ENCODE measurements around the gene EBI3. TPM values are rescaled to one million over a fixed set of nuclear protein-coding genes. Genes with fewer than 3 reads are reported as not detected.

The EBI3 gene
- polyA plus RNA-seq (2012; ENCODE audit: missing spikeins) = 166 TPM

DNA sequence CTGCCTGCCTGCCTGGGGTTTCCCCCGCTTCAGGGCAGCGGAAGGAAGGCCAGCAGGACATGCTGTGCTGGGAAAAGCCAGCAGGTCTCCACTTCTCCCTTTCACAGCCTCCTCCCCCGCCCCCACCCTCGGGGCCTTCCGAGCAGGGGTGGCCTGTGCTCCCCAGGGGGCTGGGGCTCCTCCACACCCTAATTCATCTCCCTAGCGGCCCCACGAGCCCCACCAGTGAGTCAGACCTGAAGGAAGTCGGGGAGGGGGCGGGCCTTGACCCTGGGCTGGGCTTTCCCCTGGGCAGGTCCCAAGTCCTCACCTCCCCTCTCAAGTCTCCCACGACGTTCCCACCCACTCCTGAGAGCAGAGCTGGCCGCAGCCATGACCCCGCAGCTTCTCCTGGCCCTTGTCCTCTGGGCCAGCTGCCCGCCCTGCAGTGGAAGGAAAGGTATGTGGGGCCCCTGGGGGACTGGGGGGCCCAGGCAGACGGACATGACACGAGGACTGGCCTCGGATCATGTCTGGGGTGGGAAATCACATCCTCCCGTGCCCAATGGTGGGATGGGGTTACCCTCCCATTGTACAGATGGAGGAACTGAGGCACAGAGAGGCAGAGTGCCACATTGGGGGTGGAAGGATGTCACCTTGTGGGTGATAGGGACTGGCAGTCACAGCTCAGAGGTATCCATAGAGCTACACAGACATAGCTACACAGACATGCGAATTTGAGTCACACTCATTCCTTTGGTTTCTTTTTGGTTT lies at the start of gene EBI3:
Gene EBI3, plus strand, starts transcription at position 345 of the 753 bp plus-strand sequence. Its CDS starts 28 bp downstream, at position 373.
- DNase-seq (ENCODE audit: insufficient read length) (peak; percentile 60), FAIRE-seq (peak; percentile 93)
- peak; percentile 68; the same call in 1 of the 2 replicates for TF ChIP-seq POLR2A (IDR thresholded peaks at IDR 0.05; ENCODE audit: low read depth, low read length)
- 0 out of 2 replicates have a peak, but pooled peaks have one; percentile 55 for TF ChIP-seq TAF1 (IDR thresholded peaks at IDR 0.05; ENCODE audit: borderline replicate concordance, low read depth, low read length)
- peak; percentile 58; the same call in 1 of the 2 replicates for TF ChIP-seq POLR2AphosphoS5 (IDR thresholded peaks at IDR 0.05; ENCODE audit: low read depth, low read length)

DNA sequence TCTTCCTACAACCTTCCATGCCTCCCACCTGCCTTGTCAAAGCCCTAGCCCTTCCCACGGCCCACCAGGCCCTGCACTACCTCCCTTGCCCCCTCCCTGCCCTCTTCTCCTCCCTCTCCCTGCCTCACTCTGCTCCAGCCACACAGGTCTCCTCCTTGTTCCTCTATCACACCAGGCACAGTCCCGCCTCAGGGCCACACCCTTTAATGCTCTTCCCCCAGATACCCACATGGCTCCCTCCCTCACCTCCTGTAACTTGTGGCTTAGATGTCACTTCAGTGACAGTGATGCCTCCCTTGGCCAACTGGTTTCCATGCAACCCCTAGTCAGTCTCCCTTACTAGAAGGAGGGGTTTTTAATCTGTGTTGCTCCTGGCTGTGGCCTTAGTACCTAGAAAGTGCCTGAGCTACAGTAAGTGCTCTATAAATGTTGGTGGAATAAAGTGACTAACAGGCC lies 48.2 kb upstream of the EBI3 start:
- TF ChIP-seq POLR2A (IDR thresholded peaks at IDR 0.05; ENCODE audit: low read depth, low read length) = no peak
- no peak for TF ChIP-seq TAF1 (IDR thresholded peaks at IDR 0.05; ENCODE audit: borderline replicate concordance, low read depth, low read length)
- TF ChIP-seq POLR2AphosphoS5 (IDR thresholded peaks at IDR 0.05; ENCODE audit: low read depth, low read length) = no peak
- DNase-seq (ENCODE audit: insufficient read length) (no peak), FAIRE-seq (no peak)

DNA sequence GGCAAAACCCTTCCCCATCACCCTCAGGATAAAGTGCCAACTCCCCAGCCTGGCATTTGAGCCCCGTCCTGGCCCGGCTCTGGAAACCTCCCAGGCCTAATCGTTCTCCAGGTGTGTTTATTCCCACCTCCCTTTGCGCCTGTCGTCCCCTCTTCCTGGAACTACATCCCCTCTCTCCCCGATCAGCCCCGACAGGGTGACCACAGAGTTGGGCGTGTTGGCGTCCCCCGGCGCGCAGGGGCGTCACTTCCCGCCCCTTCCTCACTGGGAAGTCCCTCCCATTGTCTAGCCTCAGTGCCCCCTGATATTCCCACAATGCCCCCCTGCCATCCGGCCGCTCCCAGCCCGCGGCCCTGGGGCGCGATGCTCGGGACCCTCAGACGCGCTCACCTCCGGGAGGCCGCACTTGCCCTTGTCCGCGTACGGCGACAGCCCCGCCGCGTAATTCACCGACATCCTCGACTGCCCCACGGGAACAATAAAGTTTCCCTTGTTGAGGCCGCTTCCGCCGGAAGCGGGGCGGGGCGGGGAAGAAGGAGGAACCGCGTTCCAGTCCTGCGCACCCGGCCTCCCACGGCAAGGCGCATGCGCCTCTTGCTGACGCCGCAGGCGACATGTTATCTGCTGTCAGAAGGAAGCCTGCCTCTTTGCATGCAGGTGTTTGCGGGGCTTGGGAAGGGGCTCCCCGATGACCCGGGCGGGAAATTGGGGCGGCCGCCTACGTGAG lies 47.1 kb upstream of the EBI3 start, which contains the start of the genes ANKRD24 and SIRT6:
Gene ANKRD24, plus strand, starts transcription at position 606 of the 727 bp plus-strand sequence. CDS start 3,737 bp downstream, outside the sequence.
Gene SIRT6, minus strand, starts transcription at position 480 of the 727 bp plus-strand sequence. Its CDS starts 24 bp downstream, at position 456.
- FAIRE-seq = peak; percentile 96
- DNase-seq (ENCODE audit: insufficient read length) = peak; percentile 98
- TF ChIP-seq POLR2A (IDR thresholded peaks at IDR 0.05; ENCODE audit: low read depth, low read length) (peak; percentile 71; the same call in 1 of the 2 replicates), TAF1 (IDR thresholded peaks at IDR 0.05; ENCODE audit: borderline replicate concordance, low read depth, low read length) (peak; percentile 26; the same call in 1 of the 2 replicates), POLR2AphosphoS5 (IDR thresholded peaks at IDR 0.05; ENCODE audit: low read depth, low read length) (peak; percentile 41)

DNA sequence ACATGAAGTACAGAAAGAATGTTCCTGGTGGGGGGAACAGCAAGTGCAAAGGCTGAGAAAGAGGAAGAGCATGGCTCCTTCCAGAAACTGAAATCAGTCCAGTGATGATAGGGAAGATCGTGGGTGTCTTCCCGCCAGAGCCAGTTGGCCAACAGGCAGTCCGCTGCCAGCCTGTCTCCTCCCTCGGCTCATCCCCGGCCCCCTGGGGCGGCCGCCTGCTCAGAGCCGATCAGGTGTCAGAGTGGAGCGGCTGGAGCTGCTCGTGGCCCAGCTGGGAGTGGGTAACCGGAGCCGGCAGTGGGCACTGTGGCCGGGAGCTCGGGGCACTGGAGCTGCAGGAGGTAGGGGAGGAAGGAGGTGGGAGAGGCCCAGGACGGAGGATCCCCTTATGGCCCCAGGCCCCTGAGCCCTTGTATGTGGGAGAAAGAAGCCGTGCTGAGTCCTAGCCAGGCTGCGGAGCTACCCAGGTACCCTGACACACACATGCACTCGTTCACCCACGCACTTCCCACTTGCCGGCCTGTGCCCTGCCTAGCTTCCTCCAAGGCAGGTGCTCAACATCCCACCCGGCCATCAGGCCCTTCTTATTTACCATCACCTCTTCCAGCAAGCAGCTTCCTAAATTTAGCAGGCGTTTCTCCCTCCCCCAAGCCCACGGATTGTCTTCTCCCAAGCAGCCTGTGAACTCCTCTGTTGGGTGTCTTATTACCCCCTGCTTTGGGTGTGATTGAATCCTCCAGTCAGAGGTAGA lies 45.2 kb upstream of the EBI3 start:
- no peak for TF ChIP-seq POLR2A (IDR thresholded peaks at IDR 0.05; ENCODE audit: low read depth, low read length)
- no peak for TF ChIP-seq TAF1 (IDR thresholded peaks at IDR 0.05; ENCODE audit: borderline replicate concordance, low read depth, low read length)
- no peak for TF ChIP-seq POLR2AphosphoS5 (IDR thresholded peaks at IDR 0.05; ENCODE audit: low read depth, low read length)
- no peak for FAIRE-seq
- DNase-seq (ENCODE audit: insufficient read length) = no peak

DNA sequence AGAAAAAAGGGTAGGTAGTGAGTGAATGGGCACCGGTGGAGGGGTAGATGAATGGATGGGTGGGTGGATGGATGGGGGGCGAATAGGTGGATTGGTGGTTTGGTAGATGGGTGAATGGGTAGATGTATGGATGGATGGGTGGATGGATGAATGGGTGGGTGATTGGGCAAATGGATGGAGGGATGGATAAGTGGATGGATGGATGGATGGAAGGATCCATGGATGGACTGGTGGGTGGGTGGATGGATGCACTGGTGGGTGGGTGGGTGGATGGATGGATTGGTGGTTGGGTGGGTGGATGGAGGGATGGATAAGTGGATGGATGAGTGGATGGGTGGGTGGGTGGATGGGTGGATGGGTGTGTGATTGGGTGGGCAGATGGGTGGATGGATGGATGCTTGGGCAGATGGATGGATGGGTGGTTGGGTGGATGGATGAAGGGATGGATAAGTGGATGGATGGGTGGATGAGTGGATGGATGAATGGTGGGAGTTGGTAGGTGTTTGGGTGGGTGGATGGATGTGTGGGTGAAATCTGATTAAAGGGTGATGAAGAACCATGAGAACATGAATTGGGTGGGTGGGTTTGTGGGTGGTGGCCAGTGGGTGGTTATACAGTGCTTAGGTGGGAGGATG lies 44.5 kb upstream of the EBI3 start:
- DNase-seq (ENCODE audit: insufficient read length) (no peak), FAIRE-seq (no peak)

DNA sequence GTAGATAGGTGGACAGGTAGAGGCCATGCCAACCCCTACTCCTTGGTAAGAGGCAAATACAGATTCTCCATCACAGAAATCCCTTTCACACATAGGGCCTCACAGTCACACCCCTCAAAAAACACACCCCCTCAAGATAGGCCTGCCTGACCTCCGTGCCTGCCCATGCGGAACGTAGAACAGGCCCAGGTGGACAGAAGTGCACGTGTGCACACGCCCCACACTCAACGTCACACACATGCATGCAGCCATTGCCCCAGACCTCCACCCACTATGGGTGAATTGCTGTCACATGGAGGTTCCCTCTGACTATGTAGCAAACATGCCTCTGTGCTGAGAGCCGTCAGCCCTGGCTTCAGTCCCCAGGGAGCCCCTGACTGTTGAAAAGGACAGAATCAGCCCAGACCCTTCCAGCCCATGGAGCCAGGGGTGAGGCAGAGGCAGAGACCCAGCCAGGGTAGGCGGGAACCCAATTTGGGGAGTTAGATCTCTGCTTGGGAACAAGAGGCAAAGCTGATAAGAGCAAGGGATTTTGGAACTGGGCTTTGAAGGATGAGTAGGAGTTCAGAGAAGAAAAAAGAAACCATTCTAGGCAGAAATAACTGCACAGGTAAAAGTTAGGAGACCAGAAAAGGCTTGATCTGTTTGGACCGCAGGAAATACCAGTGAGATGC lies 43.8 kb upstream of the EBI3 start:
- TF ChIP-seq POLR2A (IDR thresholded peaks at IDR 0.05; ENCODE audit: low read depth, low read length) = no peak
- TF ChIP-seq TAF1 (IDR thresholded peaks at IDR 0.05; ENCODE audit: borderline replicate concordance, low read depth, low read length) = no peak
- TF ChIP-seq POLR2AphosphoS5 (IDR thresholded peaks at IDR 0.05; ENCODE audit: low read depth, low read length) = no peak
- no peak for FAIRE-seq
- DNase-seq (ENCODE audit: insufficient read length) = no peak

More for the DNA sequence above, 44.5 kb upstream of the EBI3 start:
- TF ChIP-seq POLR2A (IDR thresholded peaks at IDR 0.05; ENCODE audit: low read depth, low read length) (no peak), POLR2AphosphoS5 (IDR thresholded peaks at IDR 0.05; ENCODE audit: low read depth, low read length) (no peak), TAF1 (IDR thresholded peaks at IDR 0.05; ENCODE audit: borderline replicate concordance, low read depth, low read length) (no peak)

DNA sequence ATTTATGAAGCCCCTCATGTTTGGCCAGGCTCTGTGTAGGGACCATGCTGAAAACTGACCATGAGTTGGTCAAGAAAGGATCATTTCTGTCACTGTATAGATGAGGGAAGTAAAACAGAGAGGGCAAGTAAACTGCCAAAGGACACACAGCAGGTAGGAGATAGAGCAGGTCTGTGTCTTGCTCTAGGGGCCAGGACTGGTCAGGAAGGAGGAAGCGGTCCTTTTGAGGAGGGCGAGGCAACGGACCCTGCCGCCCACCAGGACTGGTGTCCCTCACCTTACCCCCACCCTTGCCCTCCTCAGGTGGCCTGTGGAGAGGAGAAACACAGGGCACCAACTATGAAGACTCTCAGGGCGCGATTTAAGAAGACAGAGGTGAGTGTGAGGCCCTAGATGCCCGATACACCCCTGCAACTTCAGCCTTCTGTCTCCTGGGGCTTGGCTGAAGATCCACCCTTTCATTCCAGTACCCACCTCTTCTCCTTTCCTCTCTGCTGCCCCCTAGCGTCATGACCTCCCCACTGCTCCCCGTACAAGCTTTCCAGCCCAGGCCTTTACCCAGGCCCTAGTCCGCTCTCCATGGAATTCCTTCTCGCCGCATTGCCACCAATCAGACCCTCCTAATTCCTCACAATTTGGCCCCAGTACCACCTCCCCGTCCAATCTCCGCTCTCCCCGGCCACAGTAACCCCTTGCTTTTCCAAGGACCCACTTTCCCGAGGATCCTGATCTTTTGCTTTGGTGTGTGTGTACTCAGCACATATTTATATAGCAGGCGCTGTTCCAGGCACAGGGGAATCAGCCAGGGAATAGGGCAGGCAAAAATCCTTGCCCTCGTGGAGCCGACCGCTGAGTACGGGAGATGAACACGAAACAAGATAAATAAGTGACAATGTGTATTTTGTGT lies 43.0 kb upstream of the EBI3 start:
- no peak for TF ChIP-seq POLR2AphosphoS5 (IDR thresholded peaks at IDR 0.05; ENCODE audit: low read depth, low read length)
- TF ChIP-seq POLR2A (IDR thresholded peaks at IDR 0.05; ENCODE audit: low read depth, low read length) = no peak
- no peak for TF ChIP-seq TAF1 (IDR thresholded peaks at IDR 0.05; ENCODE audit: borderline replicate concordance, low read depth, low read length)

DNA sequence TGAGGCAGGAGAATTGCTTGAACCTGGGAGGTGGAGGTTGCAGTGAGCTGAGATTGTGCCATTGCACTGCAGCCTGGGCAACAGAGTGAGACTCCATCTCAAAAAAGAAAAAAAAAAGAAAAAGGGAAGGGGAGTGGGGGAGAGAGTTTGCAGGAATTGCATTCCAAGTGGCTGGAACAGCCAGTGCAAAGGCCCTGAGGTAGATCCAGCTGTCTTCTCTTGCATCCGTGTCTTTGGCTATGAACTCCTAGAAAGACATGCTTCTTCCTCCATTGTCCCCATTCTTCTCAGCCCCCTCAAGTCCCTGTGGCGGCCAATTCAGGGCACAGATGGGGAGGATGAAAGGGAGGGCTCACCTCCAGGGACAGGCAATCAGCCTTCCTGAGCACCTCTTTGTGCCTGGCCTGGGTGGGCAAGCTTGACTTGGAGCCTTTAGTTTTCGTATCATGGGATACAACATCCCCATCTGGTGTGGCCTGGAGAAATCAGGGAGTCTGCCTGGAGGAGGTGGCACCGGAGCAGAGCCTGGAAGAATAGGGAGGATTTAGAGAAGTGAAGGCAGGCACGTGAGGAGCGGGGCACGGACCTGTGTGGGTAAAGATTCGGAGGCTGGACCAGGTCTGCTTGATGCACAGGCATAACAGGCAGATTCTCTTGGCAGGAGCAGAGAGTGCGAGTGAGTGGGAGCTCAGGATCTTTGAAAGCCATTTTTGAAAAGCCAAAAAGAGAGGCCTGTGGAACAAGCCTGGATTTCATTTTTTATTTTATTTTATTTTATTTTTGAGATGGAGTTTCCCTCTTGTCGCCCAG lies 41.8 kb upstream of the EBI3 start:
- TF ChIP-seq POLR2AphosphoS5 (IDR thresholded peaks at IDR 0.05; ENCODE audit: low read depth, low read length) (no peak), POLR2A (IDR thresholded peaks at IDR 0.05; ENCODE audit: low read depth, low read length) (no peak), TAF1 (IDR thresholded peaks at IDR 0.05; ENCODE audit: borderline replicate concordance, low read depth, low read length) (no peak)
- no peak for FAIRE-seq
- DNase-seq (ENCODE audit: insufficient read length) = no peak

More for the DNA sequence above, 43.0 kb upstream of the EBI3 start:
- FAIRE-seq (peak; percentile 69), DNase-seq (ENCODE audit: insufficient read length) (peak; percentile 76)

Data from GM12892 (cell line).